H1 (cell line): ENCODE results near the gene GAPT. TPM values are rescaled to one million over a fixed set of nuclear protein-coding genes. Genes with fewer than 3 reads are reported as not detected.

ENCODE experiments used
- JUN ChIP-seq: IDR thresholded peaks from 2 replicates; pipeline ENCODE4 v1.6.1; 2011; ENCODE audit warnings: low read depth, mild to moderate bottlenecking, improper control_type of control experiment, low read length
- SP2 ChIP-seq: IDR thresholded peaks from 2 replicates; pipeline ENCODE4 v1.6.1; 2012; ENCODE audit warnings: mild to moderate bottlenecking, low read length, inconsistent platforms
- polyA plus RNA-seq, 7 experiments: library from polyadenylated mRNA; depleted of rRNA in 3 of 7; stranded (reverse) in 5 of 7; unstranded in 2 of 7; fragments of >200 nt in 5 of 7; fragments of 200-250 nt in 2 of 7; gene quantifications; 1 replicate in 5 of 7; 2 replicates in 1 of 7; 4 replicates in 1 of 7; pipeline versions ENCODE4 v1.2.1 to v1.2.3, GENCODE V29; 2011 to 2013; ENCODE audit warnings: missing spikeins in 2 of 7, mixed read lengths in 2 of 7
- total RNA-seq: library from RNA; stranded (reverse); fragmentation: NEBNext Ultra II Directional; extraction: Animal tissue kit (Norgen Biotek cat#: 25700); gene quantifications from 2 replicates; pipeline ENCODE4 v1.2.1, GENCODE V29; 2021

The GAPT gene
- total and polyA plus RNA-seq, 2 of the 8 experiments (the other 6 are each of a cell fraction or from before 2014, with no cell fraction given) = not detected

- no peak for TF ChIP-seq SP2
- no peak for TF ChIP-seq JUN
- TF ChIP-seq, all 59 proteins: peak for 18
Observed at GRCh38 chr5:58460002-58460731, 31.1 kb upstream of the GAPT start, which contains the start of gene PLK2 (continued).
